BJ (cell line): ENCODE results near the gene MROH9. TPM values are rescaled to one million over a fixed set of nuclear protein-coding genes. Genes with fewer than 3 reads are reported as not detected.
"Not testable (repeated sequence)": the region's sequence is repeated elsewhere in the genome, so short reads cannot be mapped to it uniquely, and the experiment has no call there.

Source experiments
- CTCF ChIA-PET: fragments of 350-600 bp; formaldehyde crosslinking; extraction: SDS; loops from one replicate; lab custom pipeline; 2021; ENCODE audit warnings: antibody characterized with exemption, inconsistent platforms; lab: Yijun Ruan, JAX
- POLR2A ChIA-PET: fragments of 300-600 bp; sonication (Branson Sonifier 250); formaldehyde crosslinking; extraction: SDS; loops from one replicate; lab custom pipeline; 2021; ENCODE audit warnings: antibody characterized with exemption; lab: Charles Lee
- DNase-seq: peaks from one replicate; pipeline ENCODE4 v3.0.0-alpha.2; 2011; ENCODE audit warnings: low read depth
- H3K27me3 ChIP-seq: 2 replicates; pipeline ENCODE4 v1.6.0; 2011; ENCODE audit warnings: low read length; ENCODE audit not compliant: control insufficient read depth, insufficient read depth
- H3K36me3 ChIP-seq: 2 replicates; pipeline ENCODE4 v1.5.1; 2011; ENCODE audit warnings: low read length; ENCODE audit not compliant: control insufficient read depth, insufficient read depth
- H3K4me3 ChIP-seq: 2 replicates; pipeline ENCODE4 v1.5.1; 2011; ENCODE audit warnings: low read depth, mild to moderate bottlenecking, control low read depth, low read length
- CTCF ChIP-seq: IDR thresholded peaks from 2 replicates; pipeline ENCODE4 v1.5.1; 2011; ENCODE audit warnings: low read depth, mild to moderate bottlenecking, control low read depth, inconsistent platforms, low read length, moderate library complexity; ENCODE audit not compliant: insufficient read depth
- polyA plus RNA-seq: library from polyadenylated mRNA; depleted of rRNA; stranded (reverse); fragments of >200 nt; gene quantifications from 2 replicates; pipeline ENCODE4 v1.2.3, GENCODE V29; 2011

Gene MROH9
- polyA plus RNA-seq, 1 experiment = 0.10 TPM

DNA sequence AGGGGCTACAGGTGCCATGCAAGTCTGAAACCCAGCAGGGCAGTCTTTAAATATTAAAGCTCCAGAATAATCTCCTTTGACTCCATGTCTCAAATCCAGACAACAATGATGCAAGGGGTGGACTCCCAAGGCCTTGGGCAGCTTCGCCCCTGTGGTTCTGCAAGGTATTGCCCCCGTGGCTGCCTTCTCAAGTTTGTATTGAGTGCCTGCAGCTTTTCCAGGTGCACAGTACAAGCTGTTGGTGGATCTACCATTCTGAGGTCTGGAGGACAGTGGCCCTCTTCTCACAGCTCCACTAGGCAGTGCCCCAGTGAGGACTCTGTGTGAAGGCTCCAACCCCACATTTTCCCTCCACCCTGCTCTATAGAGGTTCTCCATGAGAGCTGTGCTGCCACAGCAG lies 3.7 kb upstream of the MROH9 start:
- H3K27me3 ChIP-seq = no peaks in the 10 kb centered on the region
- no peak for DNase-seq
- no peak overlapping the region for H3K4me3 ChIP-seq
- POLR2A ChIA-PET = no interaction called here
- no peak for TF ChIP-seq CTCF
- H3K36me3 ChIP-seq = no peaks in the 10 kb centered on the region
- CTCF ChIA-PET = interaction anchor here (1.1 kb wide), 1 partner anchor 52 kb away, joined by 3 read pairs; no protein-coding TSS in a partner anchor

GRCh38 chr1:170932236-170932635 lies 3.1 kb upstream of the MROH9 start:
- Histone ChIP-seq H3K4me3 (no peak overlapping the region), H3K36me3 (no peaks in the 10 kb centered on the region), H3K27me3 (no peaks in the 10 kb centered on the region)
- no peak for DNase-seq
- no peak for TF ChIP-seq CTCF
- ChIA-PET CTCF (interaction anchor here (1.1 kb wide), 1 partner anchor 52 kb away, joined by 3 read pairs; no protein-coding TSS in a partner anchor), POLR2A (no interaction called here)

DNA sequence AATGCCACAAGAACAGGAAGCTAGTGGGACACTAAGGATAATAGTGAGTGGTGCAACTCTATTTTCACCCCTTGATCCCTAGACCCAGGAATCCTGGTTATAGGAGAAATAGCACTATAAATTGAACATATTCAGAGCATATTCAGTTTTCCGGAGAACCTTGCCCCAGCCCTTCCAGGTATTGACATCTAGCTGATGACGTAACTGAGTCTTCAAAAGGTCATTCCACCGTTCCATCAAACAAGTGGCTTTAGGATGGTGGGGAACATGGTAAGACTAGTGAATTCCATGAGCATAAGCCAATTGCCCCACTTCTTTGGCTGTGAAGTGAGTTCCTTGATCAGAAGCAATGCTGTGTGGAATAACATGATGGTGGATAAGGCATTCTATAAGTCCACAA lies 2.9 kb downstream of the MROH9 start:
- no peaks in the 10 kb centered on the region for H3K27me3 ChIP-seq
- H3K4me3 ChIP-seq = no peak overlapping the region
- H3K36me3 ChIP-seq = no peaks in the 10 kb centered on the region
- no peak for DNase-seq
- ChIA-PET CTCF (no interaction called here), POLR2A (no interaction called here)
- TF ChIP-seq CTCF = no peak

DNA sequence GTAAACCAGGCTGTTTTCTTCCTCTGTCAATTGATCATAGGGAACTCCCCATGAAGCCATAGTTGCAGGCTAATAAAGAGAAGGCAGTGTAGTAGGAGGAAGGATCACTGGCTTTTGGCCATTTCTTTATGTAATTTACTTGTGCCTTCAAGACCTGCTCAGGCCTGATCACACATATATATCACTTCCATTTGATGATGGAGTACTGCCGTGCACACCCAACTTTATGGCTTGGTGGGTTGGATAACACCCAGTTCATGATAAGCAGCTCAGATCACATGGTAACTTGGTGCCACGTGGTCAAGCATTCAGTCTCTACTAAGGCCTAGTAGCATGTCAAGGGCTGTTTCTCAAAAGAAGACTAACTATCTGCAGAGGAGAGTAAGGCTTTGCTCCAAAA lies 4.1 kb downstream of the MROH9 start:
- CTCF ChIA-PET = no interaction called here
- POLR2A ChIA-PET = no interaction called here
- H3K27me3 ChIP-seq = no peaks in the 10 kb centered on the region
- no peak for DNase-seq
- H3K4me3 ChIP-seq = no peak overlapping the region
- TF ChIP-seq CTCF = no peak
- no peaks in the 10 kb centered on the region for H3K36me3 ChIP-seq

DNA sequence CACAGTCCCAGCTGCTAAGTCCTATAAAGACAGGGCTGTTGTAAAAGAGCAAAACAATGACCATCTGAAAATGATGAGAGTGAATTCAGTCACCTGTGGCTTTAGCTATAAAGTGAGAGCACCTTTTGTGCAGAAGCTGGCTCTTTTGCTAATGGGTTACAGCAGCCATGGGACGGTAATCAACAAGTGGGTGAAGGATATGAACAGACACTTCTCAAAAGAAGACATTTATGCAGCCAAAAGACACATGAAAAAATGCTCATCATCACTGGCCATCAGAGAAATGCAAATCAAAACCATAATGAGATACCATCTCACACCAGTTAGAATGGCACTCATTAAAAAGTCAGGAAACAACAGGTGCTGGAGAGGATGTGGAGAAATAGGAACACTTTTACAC lies 16.4 kb downstream of the MROH9 start:
- DNase-seq, H3K36me3 ChIP-seq, CTCF ChIA-PET, H3K27me3 ChIP-seq, POLR2A ChIA-PET, H3K4me3 ChIP-seq: not testable (repeated sequence)

GRCh38 chr1:170959385-170959784 lies 24.1 kb downstream of the MROH9 start:
- no peak overlapping the region for H3K4me3 ChIP-seq
- H3K27me3 ChIP-seq = no peaks in the 10 kb centered on the region
- TF ChIP-seq CTCF = no peak
- POLR2A ChIA-PET = no interaction called here
- DNase-seq = peak; percentile 12
- H3K36me3 ChIP-seq = no peaks in the 10 kb centered on the region
- CTCF ChIA-PET = interaction anchor here (1.1 to 1.7 kb wide), 3 partner anchors 8 to 12 kb away, joined by 3 to 4 read pairs (median 3); no protein-coding TSS in a partner anchor
